HT-29 (cell line): ENCODE results near the gene FAM114A1. TPM values are rescaled to one million over a fixed set of nuclear protein-coding genes. Genes with fewer than 3 reads are reported as not detected.
"Not testable (repeated sequence)": the region's sequence is repeated elsewhere in the genome, so short reads cannot be mapped to it uniquely, and the experiment has no call there.

ENCODE experiments used
- DNase-seq: peaks from one replicate; pipeline ENCODE4 v3.0.0-alpha.2; 2015; ENCODE audit warnings: low spot score
- total RNA-seq: library from RNA; depleted of rRNA; stranded (reverse); fragments of >200 nt; shearing (Covaris generic); gene quantifications from 2 replicates; pipeline ENCODE4 v1.2.3, GENCODE V29; 2014

FAM114A1 gene
- total RNA-seq, 1 experiment from 2014 or later: 6.2 TPM

DNA sequence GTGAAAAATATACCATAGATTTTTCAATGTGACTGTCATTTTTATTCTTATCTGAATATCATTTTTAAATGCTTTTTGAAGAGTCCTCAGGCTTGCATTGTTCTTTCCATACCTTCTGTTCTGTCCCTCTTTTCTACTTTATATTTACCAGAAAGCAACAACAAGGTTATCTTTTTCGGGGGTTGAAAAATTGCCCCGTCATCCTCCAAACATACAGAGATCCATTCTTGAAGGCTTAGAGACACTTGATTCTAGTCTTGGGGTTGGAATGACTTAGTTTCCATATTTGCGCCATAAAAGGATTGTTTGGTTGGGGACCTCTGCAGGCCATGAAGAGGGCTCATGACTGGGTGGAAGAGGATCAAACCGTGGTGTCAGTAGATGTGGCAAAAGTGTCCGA lies 63.5 kb downstream of the FAM114A1 start:
- no peak for DNase-seq

DNA sequence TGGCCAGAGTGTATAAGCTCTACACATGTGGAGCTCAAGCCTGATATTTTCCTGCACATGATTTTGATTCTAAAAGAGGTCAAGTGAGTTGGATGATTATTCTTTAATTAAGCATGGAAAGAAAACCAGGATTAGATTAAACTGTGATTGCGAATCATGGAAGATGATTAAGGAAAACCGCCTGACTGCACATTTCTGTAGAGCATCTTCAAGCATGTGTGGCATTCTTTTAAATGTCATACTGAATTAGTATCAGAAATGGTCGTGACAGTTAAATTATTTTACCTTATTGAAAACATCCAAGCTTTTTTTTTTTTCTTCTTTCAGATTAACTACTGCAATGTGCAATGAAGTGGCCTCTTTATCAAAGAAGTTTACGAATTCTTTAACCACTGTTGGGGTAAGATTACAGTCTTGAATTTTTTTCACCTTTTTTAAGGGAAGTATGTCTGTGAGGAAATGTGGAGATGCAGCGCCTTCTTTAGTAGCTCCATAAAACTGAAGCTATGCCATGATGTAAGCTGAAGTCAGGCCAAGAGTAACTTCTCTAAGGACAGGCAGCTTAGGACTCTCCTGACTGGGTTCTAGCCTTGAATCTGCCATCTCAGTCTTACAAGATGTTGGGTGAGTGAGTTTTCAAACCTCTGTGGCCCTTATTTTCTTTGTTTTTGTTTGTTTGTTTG lies 67.9 kb downstream of the FAM114A1 start:
- no peak for DNase-seq

GRCh38 chr4:38939165-38939564 lies 71.6 kb downstream of the FAM114A1 start:
- DNase-seq: no peak

DNA sequence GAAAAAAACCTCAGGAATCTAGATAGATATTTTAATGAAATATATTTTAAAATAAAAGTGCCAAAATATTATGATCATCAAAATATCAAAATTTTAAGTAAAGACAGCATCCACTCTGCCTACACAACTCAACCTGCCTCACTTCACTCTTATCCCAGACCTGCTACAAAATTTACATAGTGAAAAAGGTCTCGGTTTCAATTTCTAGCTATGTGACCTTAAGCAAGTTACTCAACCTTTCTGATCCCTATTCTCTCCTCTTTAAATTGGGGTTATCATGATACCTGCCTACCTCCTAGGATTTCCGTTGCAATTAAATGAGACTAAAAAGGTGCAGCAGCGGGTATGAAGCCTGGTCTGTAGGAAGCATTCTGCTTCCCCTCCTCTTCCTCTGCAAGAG lies 72.9 kb downstream of the FAM114A1 start:
- no peak for DNase-seq

DNA sequence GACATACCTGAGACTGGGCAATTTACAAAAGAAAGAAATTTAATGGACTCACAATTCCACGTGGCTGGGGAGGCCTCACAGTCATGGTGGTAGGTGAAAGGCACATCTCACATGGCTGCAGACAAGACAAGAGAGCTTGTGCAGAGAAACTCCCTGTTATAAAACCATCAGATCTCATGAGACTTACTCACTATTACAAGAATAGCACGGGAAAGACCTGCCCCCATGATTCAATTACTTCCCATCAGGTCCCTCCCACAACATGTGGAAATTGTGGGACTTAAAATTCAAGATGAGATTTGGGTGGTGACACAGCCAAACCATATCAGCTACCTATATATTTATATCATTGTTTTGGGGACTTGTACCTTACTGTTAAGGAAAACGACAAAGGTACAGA lies 74.3 kb downstream of the FAM114A1 start:
- DNase-seq: not testable (repeated sequence)

DNA sequence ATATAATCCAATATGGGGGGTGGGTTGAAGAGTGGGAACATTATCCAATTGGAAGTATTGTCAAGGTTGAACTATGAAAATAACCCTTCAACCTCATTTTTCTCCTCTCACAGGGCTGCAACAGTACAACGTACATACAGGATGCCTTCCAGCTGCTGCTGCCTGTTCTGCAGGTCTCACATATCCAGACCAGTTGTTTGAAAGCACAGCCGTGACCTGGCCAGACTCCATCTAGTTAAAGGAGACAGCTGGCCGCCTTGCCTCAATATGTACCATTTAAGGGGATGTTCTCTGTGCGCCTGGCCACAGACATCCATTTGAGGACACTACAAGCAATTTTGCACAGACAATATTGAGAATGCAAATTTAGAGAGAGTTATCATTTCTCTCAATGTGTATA lies 75.7 kb downstream of the FAM114A1 start:
- no peak for DNase-seq

- DNase-seq: no peak
Observed at GRCh38 chr4:38944440-38944839, 76.8 kb downstream of the FAM114A1 start.

GRCh38 chr4:38946919-38947318 lies 79.3 kb downstream of the FAM114A1 start:
- DNase-seq: no peak

GRCh38 chr4:38948551-38948950 lies 80.9 kb downstream of the FAM114A1 start:
- DNase-seq: no peak

DNA sequence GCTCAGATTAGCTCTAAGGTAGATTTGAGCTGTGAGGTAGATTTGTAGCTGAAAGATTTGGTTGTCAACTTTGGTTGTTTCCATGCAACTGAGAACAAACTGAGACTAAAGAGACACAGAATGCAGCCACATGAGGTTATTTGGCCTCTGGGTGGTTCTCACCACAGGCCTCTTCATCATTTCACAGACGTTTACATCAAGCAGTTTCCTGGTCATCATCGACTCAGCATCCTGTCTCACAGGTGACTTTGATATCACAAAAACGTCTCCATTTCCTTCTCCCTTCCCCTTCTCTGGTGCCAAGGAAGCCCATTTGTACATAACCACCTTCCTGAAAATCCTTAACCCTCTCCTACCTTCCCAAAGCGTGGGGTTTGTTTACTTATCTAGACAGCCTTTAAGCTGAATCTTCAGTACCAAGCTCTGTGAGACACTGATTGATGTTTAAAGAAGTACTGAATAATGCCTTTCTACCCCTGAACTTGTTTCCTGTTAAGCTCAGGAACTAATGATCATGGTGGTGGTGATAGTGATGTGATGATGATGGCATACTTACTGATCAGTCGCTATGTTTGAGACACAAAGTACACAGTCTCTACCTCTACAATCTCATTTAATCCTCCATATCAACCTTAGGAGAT lies 81.9 kb downstream of the FAM114A1 start:
- no peak for DNase-seq

- no peak for DNase-seq
Observed at GRCh38 chr4:38950159-38950558, 82.6 kb downstream of the FAM114A1 start.

GRCh38 chr4:38950734-38951133 lies 83.1 kb downstream of the FAM114A1 start:
- no peak for DNase-seq

- no peak for DNase-seq
Observed at GRCh38 chr4:38951598-38951997, 84.0 kb downstream of the FAM114A1 start.

GRCh38 chr4:38952017-38952416 lies 84.4 kb downstream of the FAM114A1 start:
- DNase-seq: no peak

- DNase-seq: no peak
Observed at GRCh38 chr4:38954727-38955126, 87.1 kb downstream of the FAM114A1 start.

DNA sequence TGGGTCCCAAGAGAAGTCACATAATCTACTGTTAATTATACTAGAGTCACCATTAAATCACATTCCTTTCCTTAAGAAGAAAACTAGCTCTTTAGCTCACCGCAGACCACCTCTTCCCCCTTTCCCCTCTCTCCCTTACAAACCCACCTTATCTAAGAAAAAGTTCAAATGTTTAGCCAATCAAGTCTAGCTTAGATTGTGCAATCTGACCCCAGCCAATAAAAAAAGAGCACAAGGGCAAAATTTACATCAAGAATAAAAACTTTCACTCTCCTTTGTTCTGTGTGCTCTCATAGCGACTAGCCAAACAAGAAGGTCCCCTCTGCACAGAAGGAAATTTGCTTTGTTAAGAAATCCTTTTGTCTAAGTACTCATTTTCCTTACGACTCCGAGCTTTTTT lies 88.4 kb downstream of the FAM114A1 start:
- no peak for DNase-seq

DNA sequence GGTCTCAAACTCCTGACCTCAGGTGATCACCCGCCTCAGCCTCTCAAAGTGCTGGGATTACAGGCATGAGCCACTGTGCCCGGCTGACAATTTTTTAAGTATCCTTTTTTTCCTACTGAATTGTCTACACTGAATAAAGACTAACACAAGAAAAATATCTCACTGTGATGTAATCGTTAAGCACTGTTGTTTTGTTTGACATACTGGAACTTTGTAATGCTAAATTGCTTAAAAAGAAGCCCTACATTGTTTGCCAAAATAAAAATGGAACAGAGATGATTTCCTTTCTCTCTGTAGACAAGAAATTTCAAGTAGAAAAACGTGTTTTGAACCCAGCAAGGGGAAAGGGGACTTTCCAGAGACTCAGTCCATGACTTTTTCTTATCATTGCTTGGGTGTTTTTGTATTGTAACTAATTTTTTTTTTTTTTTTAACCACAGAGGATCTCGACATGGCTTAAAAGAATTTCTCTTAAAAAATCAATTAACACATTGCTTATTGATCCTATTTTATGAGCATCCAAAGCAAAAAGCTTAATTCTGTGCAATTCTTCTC lies 89.7 kb downstream of the FAM114A1 start:
- no peak for DNase-seq

DNA sequence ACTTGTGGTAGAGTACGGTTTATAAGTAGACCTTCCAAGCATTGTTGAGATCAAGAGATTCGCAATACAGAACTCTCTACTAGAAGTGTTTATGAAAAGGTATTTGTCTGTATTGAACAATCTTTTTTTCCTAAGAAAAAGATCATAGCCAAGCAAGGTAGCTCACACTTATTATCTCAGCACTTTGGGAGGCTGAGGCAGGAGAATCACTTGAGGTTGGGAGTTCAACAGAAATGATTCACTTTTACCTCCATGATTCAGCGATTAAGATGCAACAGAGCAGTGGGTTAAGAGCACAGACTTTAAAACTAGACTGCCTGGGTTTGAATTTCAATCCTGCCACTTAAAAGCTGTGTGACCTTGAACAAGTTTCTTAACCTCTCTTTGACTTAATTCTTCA lies 90.3 kb downstream of the FAM114A1 start:
- no peak for DNase-seq

- DNase-seq: no peak
Observed at GRCh38 chr4:38958453-38959190, 91.0 kb downstream of the FAM114A1 start.

DNA sequence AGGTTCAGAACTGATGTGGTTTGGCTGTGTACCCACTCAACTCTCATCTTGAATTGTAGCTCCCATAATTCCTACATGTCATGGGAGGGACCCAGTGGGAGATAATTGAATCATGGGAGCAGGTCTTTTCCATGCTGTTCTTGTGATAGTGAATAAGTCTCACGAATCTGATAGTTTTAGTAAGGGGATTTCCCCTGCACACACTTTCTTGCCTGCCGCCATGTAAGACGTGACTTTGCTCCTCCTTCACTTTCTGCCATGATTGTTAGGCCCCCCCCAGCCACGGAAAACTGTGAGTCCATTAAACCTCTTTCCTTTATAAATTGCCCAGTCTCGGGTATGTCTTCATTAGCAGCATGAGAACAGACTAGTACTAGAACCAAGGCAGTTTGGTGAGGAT lies 91.6 kb downstream of the FAM114A1 start:
- not testable (repeated sequence) for DNase-seq

GRCh38 chr4:38964942-38965775 lies 97.6 kb downstream of the FAM114A1 start:
- DNase-seq: no peak

DNA sequence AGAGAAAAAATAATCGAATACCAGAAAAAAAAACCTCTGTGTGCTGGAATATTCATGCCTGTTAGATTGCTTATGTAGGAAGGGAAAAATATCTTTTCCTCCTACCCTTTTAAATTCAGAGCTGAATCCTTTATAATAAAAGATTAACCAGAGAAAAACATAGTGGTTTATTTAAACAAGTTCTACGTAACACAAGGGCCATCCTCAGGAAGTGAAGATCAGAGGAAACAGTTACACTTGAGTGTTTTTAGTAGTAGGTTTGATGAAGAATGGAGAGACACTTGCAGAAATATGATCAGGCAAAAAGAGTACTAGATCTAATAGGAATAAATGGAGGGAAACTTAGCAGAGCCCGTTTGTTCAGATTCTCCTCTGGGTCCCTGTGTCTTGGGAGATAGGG lies 98.3 kb downstream of the FAM114A1 start:
- DNase-seq: no peak
